Measurements from ENCODE around the gene PTCD1.
A peak's percentile ranks its signal among the peaks of the same experiment; 100 is the strongest.
"Not testable (repeated sequence)": the region's sequence is repeated elsewhere in the genome, so short reads cannot be mapped to it uniquely, and the experiment has no call there.

PTCD1 gene

GRCh38 chr7:99447943-99448342 is 9.3 kb upstream of the PTCD1 start:
- no peak for DNase-seq

DNA sequence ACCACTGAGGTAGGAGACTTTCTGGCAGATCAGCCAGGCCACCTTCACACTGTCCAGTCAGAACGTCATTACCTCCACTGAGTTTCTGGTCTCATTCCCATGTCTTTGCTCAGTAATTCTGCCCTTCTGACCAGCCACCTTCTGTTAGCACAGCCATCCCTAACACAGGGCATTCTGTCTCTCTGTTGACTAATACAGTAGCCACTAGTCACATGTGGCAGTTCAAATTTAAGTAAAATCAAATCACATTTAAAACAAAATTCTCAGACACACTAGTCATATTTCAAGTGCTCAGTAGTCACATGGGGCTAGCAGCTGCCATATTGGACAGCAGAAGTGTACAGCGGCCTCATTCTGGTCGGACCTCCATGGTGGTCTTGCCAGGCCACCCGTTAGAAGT is 7.5 kb upstream of the PTCD1 start:
- no peak for DNase-seq

GRCh38 chr7:99440195-99440594 is 1.6 kb upstream of the PTCD1 start:
- no peak for DNase-seq

- DNase-seq = no peak
Observed at GRCh38 chr7:99437946-99438572, 539 bp downstream of the PTCD1 start.

- DNase-seq = no peak
Observed at GRCh38 chr7:99433158-99433557, 5.4 kb downstream of the PTCD1 start.

- DNase-seq = not testable (repeated sequence)
Observed at GRCh38 chr7:99431756-99432540, 6.7 kb downstream of the PTCD1 start.

DNA sequence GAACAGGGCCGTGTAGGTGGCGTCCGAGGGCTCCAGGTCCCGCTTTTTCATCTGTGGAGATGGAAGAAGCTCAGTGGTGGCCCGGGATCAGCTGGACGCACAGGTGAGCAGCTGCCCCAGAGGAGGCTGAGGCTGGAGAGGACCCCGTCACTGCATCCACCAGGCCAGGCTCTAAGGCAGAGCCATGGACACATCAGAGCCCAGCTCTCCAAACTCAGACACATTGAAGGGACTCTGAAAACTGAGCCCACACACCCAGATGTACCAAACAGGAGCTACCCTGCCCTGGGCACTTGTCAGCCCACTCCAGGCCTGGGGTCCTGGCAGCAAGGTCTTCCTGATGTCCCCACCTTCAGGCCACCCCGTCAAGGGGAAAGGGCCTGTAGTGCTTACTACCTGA is 8.8 kb downstream of the PTCD1 start:
- DNase-seq = no peak

DNA sequence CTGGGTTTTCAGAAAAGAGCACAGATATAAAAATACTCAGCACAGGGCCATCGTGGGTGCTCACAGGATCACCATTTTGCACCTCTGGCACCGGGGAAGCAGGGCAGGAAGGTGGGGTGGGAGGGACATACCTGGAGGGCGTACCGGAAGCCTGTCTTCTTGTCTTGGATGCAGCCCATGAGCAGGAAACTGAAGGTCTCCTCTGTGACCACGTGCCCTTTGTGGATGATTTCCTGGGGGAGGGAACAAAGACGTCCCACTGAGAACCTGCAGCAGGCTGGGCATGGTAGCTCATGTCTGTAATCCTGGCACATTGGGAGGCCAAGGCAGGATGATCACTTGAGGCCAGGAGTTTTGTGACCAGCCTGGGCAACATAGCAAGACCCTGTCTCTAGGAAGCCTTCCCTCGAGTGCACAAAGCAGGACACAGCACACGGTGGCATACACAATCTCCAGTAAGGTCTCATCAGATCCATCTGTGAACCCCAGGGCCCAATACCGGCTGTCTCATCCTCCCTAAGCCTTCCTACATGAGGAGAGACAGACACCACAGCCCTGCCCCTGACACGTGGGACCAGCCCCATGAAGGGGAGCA is 9.5 kb downstream of the PTCD1 start:
- no peak for DNase-seq

- no peak for DNase-seq
Observed at GRCh38 chr7:99424932-99425730, 13.5 kb downstream of the PTCD1 start.

GRCh38 chr7:99422625-99423024 is 16.0 kb downstream of the PTCD1 start:
- peak; percentile 15 for DNase-seq

DNA sequence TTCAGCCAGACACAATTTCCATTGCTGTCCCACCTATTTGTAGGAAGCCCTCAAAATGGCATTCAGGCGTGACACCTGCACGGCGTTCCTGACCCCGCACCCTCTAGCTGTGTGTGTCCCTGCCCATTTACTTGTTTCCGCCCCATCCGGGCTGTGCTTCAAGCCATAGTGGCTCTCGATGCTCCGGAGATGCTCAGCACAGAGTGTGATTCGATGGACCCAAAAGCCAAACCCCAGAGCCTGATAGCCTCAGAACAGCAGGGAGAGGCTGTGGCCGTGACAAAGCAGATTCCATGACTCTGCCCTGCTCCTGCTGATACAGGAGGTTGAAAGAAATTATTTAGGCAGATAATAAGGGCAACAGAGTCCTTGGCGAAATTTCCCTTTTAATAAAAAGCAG is 16.4 kb downstream of the PTCD1 start:
- no peak for DNase-seq

GRCh38 chr7:99420986-99421385 is 17.6 kb downstream of the PTCD1 start:
- DNase-seq = no peak

DNA sequence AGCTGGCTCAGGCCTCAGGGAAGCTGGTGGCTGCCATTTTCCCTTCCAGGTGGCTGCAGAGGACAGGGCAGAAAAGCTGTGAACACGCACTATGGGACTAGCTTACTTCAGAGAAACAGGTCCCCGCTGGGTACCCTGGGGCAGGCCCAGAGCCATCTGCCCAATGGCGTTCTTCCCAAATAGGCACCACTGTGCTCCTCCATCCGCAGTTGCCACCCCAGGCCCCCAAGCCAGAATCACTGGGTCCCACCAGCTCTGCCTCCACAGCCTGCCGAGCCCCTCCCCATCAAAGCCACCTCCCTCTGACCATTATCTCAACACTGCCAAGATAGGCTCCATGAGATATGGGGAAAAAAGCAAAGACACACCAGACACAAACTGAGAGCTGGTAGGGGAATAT is 18.4 kb downstream of the PTCD1 start:
- DNase-seq = no peak

DNA sequence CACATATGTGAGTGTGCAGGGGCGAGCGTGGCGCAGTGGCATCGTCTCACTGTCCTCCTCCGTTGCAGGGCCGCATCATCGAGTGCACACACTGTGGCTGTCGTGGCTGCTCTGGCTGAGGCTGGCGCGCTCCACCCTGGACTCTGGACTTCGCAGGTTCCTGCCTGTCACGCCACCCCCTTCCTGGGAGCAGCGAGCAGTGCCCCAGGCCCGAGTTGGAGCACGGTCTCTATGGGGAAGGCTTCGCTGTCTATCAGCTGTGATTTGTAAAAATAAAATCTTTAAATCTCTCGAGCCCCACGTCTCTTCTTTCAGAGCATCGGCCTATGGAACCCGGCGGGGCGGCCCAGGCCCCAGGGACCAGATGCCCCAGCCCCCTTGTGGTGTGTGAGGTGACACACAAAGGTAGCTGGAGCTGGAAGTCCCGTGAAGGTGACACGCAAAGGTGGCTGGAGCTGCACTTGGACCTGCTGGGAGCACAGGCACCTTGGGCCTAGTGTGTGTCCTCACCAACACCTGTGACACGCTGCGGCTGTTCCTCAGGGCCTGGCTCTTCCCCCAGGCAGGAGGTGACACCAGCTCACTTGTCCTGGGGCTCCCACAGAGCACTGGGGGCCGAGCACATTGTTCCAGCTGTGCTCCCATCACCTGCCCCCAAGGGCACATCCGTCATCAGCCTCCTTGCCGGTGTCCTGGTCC is 19.1 kb downstream of the PTCD1 start:
- no peak for DNase-seq

DNA sequence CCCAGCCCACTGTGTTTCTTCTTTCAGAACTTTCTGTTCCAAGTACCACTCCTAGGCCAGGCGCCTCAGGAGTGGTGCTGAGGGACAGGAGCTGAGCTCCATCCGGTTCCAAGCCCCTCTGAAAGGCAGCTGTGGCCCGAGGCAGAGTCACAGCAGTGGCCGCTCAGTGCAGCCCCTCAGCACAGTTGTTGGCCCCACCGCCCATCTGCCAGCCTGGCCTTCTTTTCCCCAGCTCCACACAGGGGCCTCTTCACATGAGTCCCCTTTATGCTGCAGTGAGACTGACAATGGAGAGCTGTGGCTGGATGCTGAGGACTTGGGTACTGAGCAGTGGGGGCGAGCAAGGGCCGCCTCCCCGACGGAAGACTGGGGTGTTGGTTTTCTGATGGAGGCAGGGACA is 20.3 kb downstream of the PTCD1 start:
- DNase-seq = no peak

- DNase-seq = not testable (repeated sequence)
Observed at GRCh38 chr7:99415513-99416127, 23.0 kb downstream of the PTCD1 start.

DNA sequence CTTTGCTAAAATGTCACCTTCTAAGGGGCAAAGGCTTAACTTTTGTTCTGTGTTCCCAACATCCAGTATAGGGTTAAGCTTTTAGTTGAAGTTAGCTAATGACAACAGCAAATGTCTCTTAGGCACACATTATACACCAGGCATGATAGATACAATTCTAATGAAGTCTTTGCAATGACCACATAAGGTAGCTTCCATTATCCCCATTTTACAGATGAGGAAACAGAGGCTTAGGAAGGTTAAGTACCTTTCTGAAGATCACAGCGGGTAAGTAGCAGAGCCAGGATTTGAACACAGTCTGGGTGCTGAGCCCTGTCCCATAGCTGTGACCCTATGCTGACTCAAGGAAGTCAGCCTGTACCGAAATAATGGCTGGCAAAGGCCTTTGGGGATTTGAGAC is 28.0 kb downstream of the PTCD1 start:
- DNase-seq = no peak

DNA sequence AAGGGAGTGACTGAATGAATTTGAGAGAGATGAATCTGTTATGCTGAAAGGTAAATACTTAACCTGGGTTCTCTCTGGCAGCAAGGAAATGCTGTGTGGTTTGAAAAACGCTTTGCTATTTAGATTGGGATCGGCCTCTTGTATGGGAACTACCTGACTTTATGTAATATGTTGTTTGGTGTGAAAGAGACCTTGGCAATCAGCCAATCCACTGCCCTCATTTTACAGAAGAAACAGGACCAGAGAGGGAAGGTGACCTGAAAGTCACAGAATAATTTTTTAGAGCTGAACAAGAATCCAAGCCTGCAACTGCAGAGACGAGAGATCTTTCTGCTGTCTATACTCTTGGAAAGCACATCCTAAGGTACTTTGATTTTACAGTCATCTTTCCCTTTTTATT is 28.8 kb downstream of the PTCD1 start:
- no peak for DNase-seq

DNA sequence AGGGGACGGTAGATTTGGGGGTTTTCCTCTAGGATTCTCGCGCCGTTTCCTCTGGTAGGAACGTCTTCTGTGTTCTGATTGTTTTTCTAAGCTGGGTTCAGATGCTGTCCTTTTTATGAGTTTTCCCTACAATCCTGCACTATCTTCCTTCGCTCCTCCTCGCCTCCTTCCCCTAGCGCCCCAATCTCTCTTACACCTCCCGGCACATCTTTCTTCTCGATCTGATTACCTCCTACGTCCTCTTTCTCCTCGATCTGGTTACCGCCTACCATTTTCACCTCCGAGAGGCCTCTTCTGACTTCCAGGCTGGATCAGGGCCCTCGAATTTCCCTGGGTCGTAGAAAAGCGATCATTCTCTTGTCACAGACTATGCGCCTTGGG is 29.4 kb downstream of the PTCD1 start:
- DNase-seq = no peak

GRCh38 chr7:99408379-99409191 is 30.0 kb downstream of the PTCD1 start, which contains the start of the genes BUD31 and PDAP1:
BUD31 (plus strand) TSS chr7:99408969; CDS start chr7:99411093, 2,124 bp downstream.
PDAP1 (minus strand) TSS chr7:99408597; CDS start chr7:99408548, 49 bp downstream.
- peak; percentile 85 for DNase-seq

GRCh38 chr7:99407872-99408378 is 30.7 kb downstream of the PTCD1 start:
- DNase-seq = no peak
